HCT116 (cell line): ENCODE data around the gene ARHGDIA. TPM values are rescaled to one million over a fixed set of nuclear protein-coding genes. Genes with fewer than 3 reads are reported as not detected.

Experiments
- ATAC-seq: fragments of 200-7000 bp; cut with Tn5 transposase; 2 replicates; pipeline ENCODE4 v1.9.1; 2020; ENCODE audit warnings: mild to moderate bottlenecking, moderate library complexity
- BruUV-seq: library from RNA; stranded (reverse); fragments of 400-500 nt; replicated peaks from 2 replicates; lab custom pipeline; 2021; lab: Mats Ljungman, UMichigan
- CTCF ChIA-PET: fragments of 300-600 bp; sonication (Branson Sonifier 250); formaldehyde crosslinking; loops from one replicate; lab custom pipeline; 2021; ENCODE audit warnings: antibody characterized with exemption; lab: Charles Lee
- POLR2A ChIA-PET: fragments of 300-600, 350-600 bp; sonication (Branson Sonifier 250); formaldehyde crosslinking; loops from one replicate; lab custom pipeline; 2021; ENCODE audit warnings: antibody characterized with exemption; lab: Charles Lee
- RAD21 ChIA-PET, 2 experiments: fragments of 300-600 bp; sonication (Branson Sonifier 250); formaldehyde crosslinking; loops; one replicate each; lab custom pipeline; 2023; ENCODE audit warnings: low total read pairs in 2 of 2; ENCODE audit not compliant: uncharacterized antibody in 2 of 2, unreplicated experiment in 2 of 2, low non-redundant PET in 1 of 2; lab: Charles Lee
- DNase-seq: peaks from one replicate; pipeline ENCODE4 v3.0.0-alpha.2; 2010; ENCODE audit warnings: low read depth, low spot score
- H2AFZ ChIP-seq: fragments of 200-600 bp; shearing (Covaris generic), sonication (generic); 2 replicates; pipeline ENCODE4 v1.6.1; 2017; ENCODE audit warnings: low read depth, mixed run types, mixed read lengths, antibody characterized with exemption, low read length; ENCODE audit not compliant: poor library complexity, severe bottlenecking
- H3K27ac ChIP-seq: 2 replicates; pipeline ENCODE4 v1.5.1; 2012; ENCODE audit warnings: low read depth, low read length
- H3K27me3 ChIP-seq: fragments of 200-600 bp; sonication (generic); 2 replicates; pipeline ENCODE4 v1.6.1; 2016; ENCODE audit warnings: mixed run types, low read length, mixed read lengths; ENCODE audit not compliant: insufficient read depth
- H3K36me3 ChIP-seq, 2 experiments: fragments of 200-500 bp in 1 of 2; fragments of 200-600 bp in 1 of 2; sonication (Bioruptor generic) in 1 of 2; sonication (generic) in 1 of 2; 2 replicates each; pipeline versions ENCODE4 v1.5.1 to v1.6.1; 2014 to 2016; ENCODE audit warnings: low read length in 2 of 2, inconsistent platforms in 1 of 2, mixed read lengths in 1 of 2, mixed run types in 1 of 2; ENCODE audit not compliant: insufficient read depth in 2 of 2, control insufficient read depth in 1 of 2
- H3K4me1 ChIP-seq, 2 experiments: fragments of 200-600 bp in 1 of 2; sonication (generic) in 1 of 2; 2 replicates each; pipeline versions ENCODE4 v1.5.1 to v1.6.1; 2012 to 2017; ENCODE audit warnings: low read length in 2 of 2, inconsistent platforms in 1 of 2, mild to moderate bottlenecking in 1 of 2, mixed read lengths in 1 of 2, mixed run types in 1 of 2, moderate library complexity in 1 of 2; ENCODE audit not compliant: insufficient read depth in 2 of 2, control insufficient read depth in 1 of 2
- H3K4me2 ChIP-seq: fragments of 200-600 bp; sonication (generic); 2 replicates; pipeline ENCODE4 v1.6.1; 2017; ENCODE audit warnings: mixed run types, low read length, mixed read lengths
- H3K4me3 ChIP-seq, 2 experiments: fragments of 200-600 bp in 1 of 2; sonication (generic) in 1 of 2; replicated peaks in 1 of 2; 2 replicates each; pipeline ENCODE4 v1.5.1; 2011 to 2016; ENCODE audit warnings: low read length in 2 of 2, control low read depth in 1 of 2, low read depth in 1 of 2, mild to moderate bottlenecking in 1 of 2, mixed read lengths in 1 of 2, mixed run types in 1 of 2
- H3K79me2 ChIP-seq: fragments of 200-600 bp; sonication (generic); 2 replicates; pipeline ENCODE4 v1.6.1; 2017; ENCODE audit warnings: mild to moderate bottlenecking, mixed run types, low read length, moderate library complexity, mixed read lengths; ENCODE audit not compliant: insufficient read depth
- H3K9ac ChIP-seq: fragments of 200-600 bp; sonication (generic); 2 replicates; pipeline ENCODE4 v1.6.1; 2016; ENCODE audit warnings: low read length, mixed read lengths
- H3K9me2 ChIP-seq: fragments of 200-600 bp; sonication (generic), shearing (Covaris generic); 2 replicates; pipeline ENCODE4 v1.6.1; 2017; ENCODE audit warnings: mixed run types, mild to moderate bottlenecking, moderate library complexity; ENCODE audit not compliant: insufficient read depth
- H3K9me3 ChIP-seq, 2 experiments: fragments of 200-500 bp in 1 of 2; fragments of 200-600 bp in 1 of 2; sonication (Bioruptor generic) in 1 of 2; sonication (generic) in 1 of 2; 2 replicates each; pipeline ENCODE4 v1.6.1; 2014 to 2017; ENCODE audit warnings: low read length in 2 of 2, mixed read lengths in 2 of 2, inconsistent platforms in 1 of 2, low read depth in 1 of 2, mild to moderate bottlenecking in 1 of 2, mixed run types in 1 of 2, moderate library complexity in 1 of 2; ENCODE audit not compliant: control insufficient read depth in 1 of 2, insufficient read depth in 1 of 2
- H4K20me1 ChIP-seq: fragments of 200-600 bp; sonication (generic), shearing (Covaris generic); 2 replicates; pipeline ENCODE4 v1.6.1; 2017; ENCODE audit warnings: mixed run types, mild to moderate bottlenecking, moderate library complexity; ENCODE audit not compliant: insufficient read depth
- EGR1 ChIP-seq: IDR thresholded peaks from 2 replicates; pipeline ENCODE4 v1.6.1; 2012; ENCODE audit warnings: low read depth
- EZH2phosphoT487 ChIP-seq: fragments of 200-600 bp; IDR thresholded peaks from 2 replicates; pipeline ENCODE4 v1.6.1; 2018; ENCODE audit warnings: antibody characterized with exemption, borderline replicate concordance
- JUND ChIP-seq: IDR thresholded peaks from 2 replicates; pipeline ENCODE4 v1.6.1; 2012
- MAX ChIP-seq: IDR thresholded peaks from 2 replicates; pipeline ENCODE4 v1.6.1; 2012
- RAD21 ChIP-seq: IDR thresholded peaks from 2 replicates; pipeline ENCODE4 v1.6.1; 2012; ENCODE audit warnings: low read depth, mild to moderate bottlenecking
- REST ChIP-seq: IDR thresholded peaks from 2 replicates; pipeline ENCODE4 v1.6.1; 2012; ENCODE audit warnings: low read depth
- SP1 ChIP-seq: IDR thresholded peaks from 2 replicates; pipeline ENCODE4 v1.6.1; 2012; ENCODE audit warnings: low read depth
- SRF ChIP-seq: IDR thresholded peaks from 2 replicates; pipeline ENCODE4 v1.6.1; 2012; ENCODE audit warnings: low read depth
- ZFX ChIP-seq: fragments of 450-650 bp; IDR thresholded peaks from 2 replicates; pipeline ENCODE4 v1.6.1; 2017
- intact Hi-C: fragments of 100-400 bp; cut with micrococcal nuclease; formaldehyde crosslinking; loops from 2 replicates; pipeline ENCODE4 v1.10.0; 2022
- total RNA-seq: library from RNA; stranded (reverse); gene quantifications from one replicate; pipeline ENCODE4 v1.2.1, GENCODE V29; 2021; ENCODE audit not compliant: unreplicated experiment
- TF ChIP-seq, protein P1 (sequence below), 3 experiments: fragments of 200-600 bp in 1 of 3; sonication (generic) in 1 of 3; IDR thresholded peaks in 2 of 3; conservative IDR thresholded peaks in 1 of 3; 2 replicates each; pipeline ENCODE4 v1.5.1; 2012 to 2017; ENCODE audit warnings: low read depth in 2 of 3, low read length in 2 of 3, antibody characterized with exemption in 1 of 3, borderline replicate concordance in 1 of 3, control low read depth in 1 of 3, mild to moderate bottlenecking in 1 of 3, mixed read lengths in 1 of 3, mixed run types in 1 of 3, moderate library complexity in 1 of 3; ENCODE audit not compliant: insufficient read depth in 1 of 3

The ARHGDIA gene
- total RNA-seq, 1 experiment from 2014 or later, result 554 TPM

DNA sequence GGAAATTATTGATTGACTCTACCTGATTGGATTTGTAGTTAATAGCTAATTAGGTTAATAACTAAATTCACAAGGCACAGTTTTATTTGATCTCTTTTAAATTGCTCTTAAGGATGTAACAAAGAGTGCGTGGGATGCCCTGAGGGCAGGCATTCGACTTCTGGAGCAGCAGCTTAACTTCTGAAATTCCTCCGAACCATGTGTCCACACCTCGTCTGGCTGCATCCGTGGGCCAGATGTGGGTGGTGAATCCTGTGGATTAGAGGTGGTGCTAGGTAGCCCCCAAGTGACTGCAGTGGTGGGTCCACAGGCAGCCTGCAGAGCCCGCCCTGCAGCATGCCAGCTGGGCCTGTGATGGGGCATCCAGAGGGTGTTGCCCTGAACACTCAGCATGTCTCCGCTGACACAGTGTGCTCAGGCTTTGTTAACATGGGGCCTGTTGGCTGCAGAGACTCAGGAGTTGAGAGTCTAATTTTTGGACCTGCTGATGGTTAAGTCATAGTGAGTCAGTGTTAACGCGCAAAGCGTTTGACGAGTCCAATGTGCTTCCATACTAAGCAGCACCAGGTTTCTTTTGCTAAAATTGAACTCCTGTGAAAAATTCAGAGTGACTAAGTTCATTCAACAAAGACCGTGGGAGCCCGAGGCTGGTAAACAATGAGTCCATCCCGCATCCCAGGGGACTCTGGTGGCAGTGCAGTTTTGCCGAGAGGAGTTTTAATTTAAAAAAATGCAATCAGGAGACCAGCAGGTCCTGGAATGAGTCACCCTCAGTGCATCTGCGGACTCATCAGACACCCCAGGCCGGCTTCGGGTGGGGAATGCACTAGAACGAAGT, 27.1 kb upstream of the ARHGDIA start (continued):
- TF ChIP-seq, protein P1, sequence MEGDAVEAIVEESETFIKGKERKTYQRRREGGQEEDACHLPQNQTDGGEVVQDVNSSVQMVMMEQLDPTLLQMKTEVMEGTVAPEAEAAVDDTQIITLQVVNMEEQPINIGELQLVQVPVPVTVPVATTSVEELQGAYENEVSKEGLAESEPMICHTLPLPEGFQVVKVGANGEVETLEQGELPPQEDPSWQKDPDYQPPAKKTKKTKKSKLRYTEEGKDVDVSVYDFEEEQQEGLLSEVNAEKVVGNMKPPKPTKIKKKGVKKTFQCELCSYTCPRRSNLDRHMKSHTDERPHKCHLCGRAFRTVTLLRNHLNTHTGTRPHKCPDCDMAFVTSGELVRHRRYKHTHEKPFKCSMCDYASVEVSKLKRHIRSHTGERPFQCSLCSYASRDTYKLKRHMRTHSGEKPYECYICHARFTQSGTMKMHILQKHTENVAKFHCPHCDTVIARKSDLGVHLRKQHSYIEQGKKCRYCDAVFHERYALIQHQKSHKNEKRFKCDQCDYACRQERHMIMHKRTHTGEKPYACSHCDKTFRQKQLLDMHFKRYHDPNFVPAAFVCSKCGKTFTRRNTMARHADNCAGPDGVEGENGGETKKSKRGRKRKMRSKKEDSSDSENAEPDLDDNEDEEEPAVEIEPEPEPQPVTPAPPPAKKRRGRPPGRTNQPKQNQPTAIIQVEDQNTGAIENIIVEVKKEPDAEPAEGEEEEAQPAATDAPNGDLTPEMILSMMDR (IDR thresholded peaks at IDR 0.05 in 2 of 3, conservative IDR thresholded peaks at IDR 0.05 in 1 of 3; ENCODE audit: borderline replicate concordance in 1 of 3, insufficient read depth in 1 of 3, low read depth in 2 of 3, low read length in 2 of 3), result no peak

DNA sequence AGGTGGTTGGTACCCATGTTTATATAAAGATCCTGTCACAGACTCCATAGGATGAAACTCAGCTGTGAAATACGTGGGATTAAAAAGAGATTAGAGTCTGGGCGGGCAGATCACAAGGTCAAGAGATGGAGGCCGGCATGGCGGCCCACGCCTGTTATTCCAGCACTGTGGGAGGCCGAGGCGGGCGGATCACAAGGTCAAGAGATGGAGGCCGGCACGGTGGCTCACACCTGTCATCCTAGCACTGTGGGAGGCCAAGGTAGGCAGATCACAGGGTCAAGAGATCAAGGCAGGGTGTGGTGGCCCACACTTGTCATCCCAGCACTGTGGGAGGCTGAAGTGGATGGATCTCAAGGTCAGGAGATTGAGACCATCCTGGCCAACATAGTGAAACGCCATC, 24.3 kb upstream of the ARHGDIA start:
- POLR2A ChIA-PET, result no interaction called here

More for the DNA sequence above, 24.3 kb upstream of the ARHGDIA start:
- Histone ChIP-seq H3K4me2 (no peak overlapping the region), H2AFZ (no peak overlapping the region), H3K9ac (no peak overlapping the region), H3K79me2 (peaks cover 40% of the 10 kb centered on the region), H3K4me1 (peaks cover 29 to 45% of the 10 kb centered on the region in 2 experiments), H3K27ac (no peak overlapping the region), H3K9me2 (no peaks in the 10 kb centered on the region), H4K20me1 (no peaks in the 10 kb centered on the region), H3K27me3 (no peaks in the 10 kb centered on the region), H3K9me3 (no peaks in the 10 kb centered on the region), H3K4me3 (no peak overlapping the region), H3K36me3 (peaks cover 13 to 34% of the 10 kb centered on the region in 2 experiments; a peak in 2 of 4 replicates)
- ATAC-seq, result no peak
- CTCF ChIA-PET, result no interaction called here
- intact Hi-C loops, result no loop called here
- BruUV-seq, result no TSS peak
- DNase-seq, result no peak
- no peak for TF ChIP-seq EGR1
- no peak for TF ChIP-seq MAX
- no peak for TF ChIP-seq SP1
- no peak for TF ChIP-seq REST
- no peak for TF ChIP-seq SRF
- TF ChIP-seq JUND, result no peak
- no peak for TF ChIP-seq EZH2phosphoT487
- TF ChIP-seq RAD21, result no peak
- TF ChIP-seq ZFX, result no peak
- RAD21 ChIA-PET, result no interaction called here
